Hematopoietic multipotent progenitor cell treated with erythropoietin and hydrocortisone succinate and interleukin-3 and kit ligand, for 15 days (in vitro differentiated cells): ENCODE results near the gene WNT7B.

Experiments
- DNase-seq: peaks from one replicate; pipeline ENCODE4 v3.0.0-alpha.2; 2015; ENCODE audit warnings: low spot score

The WNT7B gene

DNA sequence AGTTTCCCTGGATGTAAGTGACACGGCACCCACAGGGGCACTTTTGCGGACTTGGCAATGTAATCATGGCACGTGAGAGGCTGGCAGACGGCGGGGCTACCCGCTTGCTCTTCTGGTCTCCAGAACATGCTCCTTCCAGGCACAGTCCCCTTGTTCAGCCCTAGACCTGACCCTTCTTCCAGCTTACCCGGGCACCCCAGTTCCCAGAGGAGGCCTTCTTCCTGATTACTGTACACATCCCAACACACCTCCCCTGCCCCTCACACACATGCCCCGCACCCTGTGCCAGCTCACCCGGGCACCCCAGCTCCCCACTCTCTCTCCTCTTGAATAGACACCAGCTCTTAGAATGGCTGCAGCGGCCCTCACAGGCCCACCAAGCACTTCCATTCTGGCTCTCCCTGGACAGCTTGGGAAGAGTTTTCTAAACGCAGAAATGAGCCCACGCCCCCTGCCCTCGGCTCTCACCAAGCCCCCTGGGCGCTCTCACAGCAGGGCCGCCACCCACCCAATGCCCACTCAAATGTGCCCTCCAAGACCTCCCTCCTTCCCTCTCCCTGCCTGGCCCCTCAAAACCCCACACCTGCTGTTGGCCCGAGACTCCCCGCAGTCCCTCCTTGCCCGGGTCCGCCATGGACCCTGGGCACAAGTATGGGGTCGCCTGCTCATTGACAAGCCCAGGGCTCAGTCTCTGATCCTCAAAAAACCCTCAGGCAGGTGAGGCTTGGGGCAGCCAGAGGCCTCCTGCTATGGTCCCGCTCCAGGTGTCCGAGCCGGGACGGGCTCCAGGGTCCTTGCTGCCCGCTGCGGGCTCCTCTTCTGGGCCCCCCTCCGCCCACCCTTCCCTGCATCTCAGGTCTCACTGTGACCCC is 88.5 kb downstream of the WNT7B start:
- DNase-seq: no peak

DNA sequence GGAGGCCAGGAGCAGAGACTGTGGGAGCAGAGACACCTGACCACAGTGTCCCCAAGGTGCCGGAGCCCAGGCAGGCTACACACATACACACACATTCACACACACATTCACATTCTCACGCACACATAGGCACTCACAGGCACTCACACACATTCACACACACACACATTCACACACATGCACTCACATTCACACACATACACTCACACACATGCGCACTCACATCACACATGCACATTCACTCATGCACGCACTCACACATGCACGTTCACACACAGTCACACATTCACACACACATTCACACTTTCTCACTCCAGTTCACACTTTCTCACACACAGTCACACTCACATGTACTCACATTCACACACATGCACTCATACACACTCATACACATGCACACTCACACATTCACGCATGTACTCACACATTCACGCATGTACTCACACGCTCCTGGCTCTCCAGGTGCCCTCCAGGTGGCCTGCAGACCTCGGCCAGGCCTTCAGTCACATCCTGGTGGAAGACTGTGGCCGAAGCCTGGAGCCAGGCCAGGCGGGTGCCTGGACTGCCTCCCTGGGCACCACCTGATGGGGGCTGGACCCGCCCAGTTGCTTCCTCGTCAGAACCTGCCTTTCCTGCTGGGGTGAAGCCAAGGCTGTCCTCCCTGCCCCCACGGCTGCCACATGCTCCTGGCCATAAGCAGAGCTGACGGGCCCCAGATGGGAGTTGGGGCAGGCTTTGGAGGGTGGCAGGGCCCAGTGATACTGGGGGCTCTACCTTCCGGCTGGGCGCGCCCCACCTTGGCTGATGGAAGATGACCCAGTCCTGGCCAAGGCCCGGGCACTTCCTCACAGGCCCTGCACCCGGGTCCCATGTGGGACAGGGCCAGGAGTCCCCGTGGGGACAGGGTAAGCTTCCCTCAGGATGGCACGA is 89.5 kb downstream of the WNT7B start:
- no peak for DNase-seq

DNA sequence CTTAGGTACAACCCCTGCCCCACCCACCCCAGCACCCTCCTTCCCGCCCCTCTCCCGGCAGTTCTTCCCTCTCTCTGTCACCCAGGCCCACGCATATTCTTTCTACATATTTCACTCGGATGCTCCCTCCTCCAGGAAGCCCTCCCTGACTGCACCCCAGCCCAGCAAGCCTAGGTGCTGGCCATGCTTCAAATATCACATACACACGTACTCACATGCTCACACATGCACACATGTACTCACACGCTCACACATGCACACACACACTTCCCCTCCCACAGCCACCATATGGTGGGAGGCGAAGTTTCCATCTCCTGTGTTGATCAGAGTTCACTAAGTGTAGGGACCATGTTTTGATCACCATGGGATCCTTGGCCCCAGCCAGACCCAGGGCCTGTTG is 90.4 kb downstream of the WNT7B start:
- DNase-seq: no peak

DNA sequence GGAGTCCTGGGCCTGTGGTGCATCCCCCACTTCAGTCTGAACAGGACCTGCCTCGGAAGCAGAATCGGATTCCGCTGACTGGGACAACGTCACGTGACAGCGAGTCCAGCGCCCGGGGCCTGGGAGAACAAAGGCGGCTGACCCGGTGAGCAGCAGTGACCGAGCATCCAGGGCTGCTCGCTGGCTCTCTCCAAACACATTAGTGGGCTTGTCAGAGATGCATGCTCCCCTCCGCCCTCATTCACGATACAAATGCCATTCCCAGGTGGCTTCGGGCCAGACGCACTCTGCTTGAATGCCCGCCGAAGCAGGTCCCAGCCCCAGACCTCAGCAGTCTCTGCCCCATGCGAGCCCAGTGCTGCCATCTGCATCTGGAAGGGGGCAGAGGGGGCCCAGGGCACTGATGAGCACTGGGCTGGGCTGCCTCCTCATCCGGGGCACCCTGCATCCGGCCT is 91.0 kb downstream of the WNT7B start:
- DNase-seq: no peak

DNA sequence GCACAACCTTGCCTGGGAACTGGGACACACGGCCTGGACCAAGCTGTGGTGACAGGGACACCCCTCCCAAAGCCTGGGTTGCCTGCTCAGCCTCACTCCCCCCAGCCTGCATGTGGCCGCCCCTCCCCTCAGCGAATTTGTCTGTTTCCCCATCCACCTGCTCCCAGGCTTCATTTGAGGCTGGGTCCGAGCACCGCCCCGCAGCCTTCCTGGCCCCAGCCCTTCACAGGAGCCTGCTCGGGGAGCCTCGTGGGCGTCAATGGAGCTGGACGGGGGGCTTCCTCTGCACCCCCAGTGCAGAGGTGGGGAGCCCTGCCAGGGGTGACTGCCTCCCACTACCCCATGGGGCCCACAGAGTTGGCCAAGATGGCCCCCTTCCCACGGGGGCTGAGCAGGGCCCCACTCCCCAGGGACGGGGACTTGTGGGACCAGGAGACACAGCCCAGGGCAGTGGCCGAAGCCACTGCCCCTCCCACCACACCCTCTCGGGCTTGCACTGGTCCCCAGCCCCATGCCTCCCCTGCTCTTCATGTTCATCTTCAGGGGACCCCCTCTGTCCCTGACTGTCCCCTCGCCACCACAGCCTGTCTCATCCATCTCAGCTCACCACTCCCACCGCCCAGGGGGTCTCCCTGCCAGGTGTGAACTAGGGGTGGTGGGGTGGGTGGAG is 91.7 kb downstream of the WNT7B start:
- DNase-seq: no peak

DNA sequence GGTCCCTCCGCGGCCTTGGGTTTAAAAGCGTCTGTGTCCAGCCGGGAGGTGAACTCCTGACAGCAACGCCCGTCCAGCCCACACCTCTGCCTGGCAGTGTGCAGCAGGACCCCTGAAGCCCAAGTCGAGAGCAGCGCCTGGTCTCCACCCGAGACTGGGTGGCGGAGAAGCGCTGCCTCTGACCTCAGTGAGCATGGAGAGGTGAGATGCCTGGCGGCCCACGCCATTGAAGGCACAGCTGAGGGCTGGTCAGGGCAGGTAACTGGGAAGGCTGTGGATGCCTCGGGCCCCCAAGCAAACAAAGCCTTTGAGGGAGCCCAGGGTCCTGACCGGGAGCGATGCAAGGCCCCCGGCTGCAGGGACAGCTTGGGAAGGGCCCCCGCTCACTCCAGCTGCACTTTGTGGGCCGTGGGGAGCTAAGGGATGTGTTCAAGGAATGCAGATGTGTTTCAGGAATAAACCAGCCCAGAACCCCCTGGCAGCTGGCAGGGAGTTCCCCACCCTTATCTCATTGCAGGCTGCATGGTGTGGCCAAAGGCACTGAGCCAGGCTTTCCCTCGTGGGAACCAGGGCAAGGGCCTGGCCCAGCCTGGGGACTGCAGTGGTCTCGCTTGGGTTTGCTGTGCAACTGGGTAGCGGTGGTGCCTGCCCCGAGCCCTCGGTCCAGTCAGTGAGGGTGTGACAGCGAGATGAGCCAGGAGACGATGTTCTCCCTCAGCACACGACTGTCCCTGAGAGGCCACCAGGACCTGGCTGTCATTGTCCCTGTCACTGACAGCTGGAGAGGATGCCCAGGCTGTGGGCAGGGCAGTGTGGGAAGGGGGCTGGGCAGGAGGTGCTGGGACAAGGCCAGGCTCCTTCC is 92.5 kb downstream of the WNT7B start:
- DNase-seq: no peak

DNA sequence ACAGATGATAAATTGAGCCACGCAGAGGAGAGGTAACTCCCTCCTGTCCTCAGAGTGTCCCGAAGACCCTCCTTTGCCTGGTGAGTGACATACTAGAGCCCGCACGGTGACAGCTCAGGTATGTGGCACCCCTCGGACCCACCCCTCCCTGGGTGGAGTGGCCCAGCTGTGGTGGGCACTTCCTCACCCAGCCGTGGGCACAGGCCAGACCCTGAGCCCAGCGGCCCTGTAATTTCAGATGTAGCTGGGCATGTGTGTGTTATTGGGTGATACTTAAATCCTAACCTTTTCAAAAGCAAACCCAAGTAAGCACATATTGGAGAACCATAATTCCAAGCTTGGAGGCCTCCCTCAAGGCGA is 93.2 kb downstream of the WNT7B start:
- no peak for DNase-seq

DNA sequence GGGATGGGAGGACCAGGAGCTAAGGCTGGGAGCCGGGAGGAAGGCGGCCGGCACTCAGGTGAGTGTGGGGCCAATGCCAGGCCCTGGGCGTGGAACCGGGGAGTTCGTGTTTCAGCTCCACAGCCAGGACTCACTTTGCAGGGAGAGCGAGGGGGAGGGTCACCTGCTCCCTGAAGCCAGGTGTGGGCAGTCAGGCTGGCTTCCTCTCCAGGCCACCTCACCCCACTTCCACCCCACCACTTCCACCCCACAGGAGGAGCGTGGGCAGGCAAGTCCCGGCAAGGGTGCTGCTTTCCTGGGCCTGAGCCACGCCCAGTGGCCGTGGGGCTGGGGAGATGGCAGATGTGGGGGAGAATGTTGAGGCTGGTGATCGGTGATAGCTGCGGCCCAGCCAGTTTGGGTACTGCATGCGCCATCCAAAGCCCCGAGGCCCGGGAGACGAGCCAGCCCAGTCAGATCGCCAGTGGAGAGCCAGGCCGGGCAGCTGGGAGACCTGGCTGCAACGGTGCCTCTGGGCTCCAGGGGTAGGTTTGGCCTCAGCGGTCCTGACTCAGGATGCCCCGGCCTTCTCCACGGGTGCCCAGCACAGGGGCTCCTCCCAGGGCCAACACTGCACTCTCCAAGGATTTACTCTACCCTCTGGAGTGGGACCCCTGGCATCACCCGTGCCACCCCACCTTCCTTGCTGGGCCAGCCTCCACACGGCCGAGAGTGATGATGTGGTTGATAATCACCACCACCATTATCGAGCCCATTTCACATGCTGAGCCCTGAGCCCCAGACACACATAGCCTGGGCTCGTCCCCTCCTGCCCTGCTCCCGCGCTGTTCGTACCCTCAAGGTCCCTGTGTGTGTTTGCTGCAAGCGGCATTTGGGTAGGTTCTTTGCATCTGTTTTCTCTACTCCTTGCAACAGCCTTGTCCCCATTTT is 93.8 kb downstream of the WNT7B start:
- no peak for DNase-seq

DNA sequence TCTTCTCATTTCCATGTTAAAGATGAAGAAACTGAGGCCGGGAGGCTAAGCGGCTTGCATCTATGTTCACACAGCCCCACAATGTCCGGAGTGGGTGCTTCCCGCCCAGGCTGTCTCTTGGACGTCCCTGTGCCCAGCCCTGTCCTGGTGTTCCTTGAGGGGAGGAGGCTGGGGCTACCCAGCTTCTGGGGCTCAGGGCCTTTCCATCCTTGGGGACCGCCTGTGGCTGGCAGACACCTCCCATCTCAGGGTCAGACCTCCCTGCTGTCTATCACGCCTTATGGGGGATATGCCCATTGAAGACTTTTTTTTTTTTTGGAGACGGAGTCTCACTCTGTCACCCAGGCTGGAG is 95.5 kb downstream of the WNT7B start:
- no peak for DNase-seq

DNA sequence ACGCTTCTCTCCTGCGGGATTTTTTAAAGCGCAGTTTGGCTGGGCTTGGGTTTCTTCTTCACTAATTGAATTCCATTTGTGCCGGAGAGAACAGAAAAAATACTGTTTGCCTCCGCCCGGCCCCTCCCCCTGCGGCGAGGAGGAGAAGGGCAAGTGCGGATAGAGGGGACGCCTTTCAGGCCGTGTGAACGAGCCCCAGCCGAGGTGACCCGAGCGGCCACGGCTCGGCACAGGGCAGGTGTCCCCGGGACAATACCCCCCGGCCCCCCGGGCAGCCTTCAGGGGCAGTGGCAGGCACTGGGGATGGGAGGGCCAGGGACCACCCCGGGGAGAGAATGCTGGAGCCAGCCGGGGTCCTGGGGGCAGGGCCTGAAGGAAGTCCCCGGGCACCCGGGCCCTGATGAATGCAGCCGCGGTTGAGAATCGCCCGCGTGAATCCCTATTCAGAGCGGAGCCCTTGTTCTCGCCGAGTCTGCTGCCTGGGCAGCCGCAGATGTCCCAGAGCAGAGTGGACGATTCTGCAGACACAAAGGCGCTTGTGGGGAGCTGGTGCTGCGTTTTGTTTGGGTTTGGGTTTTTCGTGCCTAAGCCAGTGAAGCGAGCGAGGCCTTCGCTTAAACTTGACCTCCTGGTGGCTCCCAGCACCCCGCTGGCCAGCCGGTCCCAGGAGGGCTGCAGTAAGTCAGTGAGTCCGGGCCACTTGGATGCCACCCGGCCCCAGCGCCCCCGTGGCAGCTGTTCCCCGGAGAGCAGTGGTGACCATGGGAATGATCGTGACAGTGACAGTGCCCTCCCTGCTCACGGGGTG is 96.0 kb downstream of the WNT7B start:
- DNase-seq: no peak

DNA sequence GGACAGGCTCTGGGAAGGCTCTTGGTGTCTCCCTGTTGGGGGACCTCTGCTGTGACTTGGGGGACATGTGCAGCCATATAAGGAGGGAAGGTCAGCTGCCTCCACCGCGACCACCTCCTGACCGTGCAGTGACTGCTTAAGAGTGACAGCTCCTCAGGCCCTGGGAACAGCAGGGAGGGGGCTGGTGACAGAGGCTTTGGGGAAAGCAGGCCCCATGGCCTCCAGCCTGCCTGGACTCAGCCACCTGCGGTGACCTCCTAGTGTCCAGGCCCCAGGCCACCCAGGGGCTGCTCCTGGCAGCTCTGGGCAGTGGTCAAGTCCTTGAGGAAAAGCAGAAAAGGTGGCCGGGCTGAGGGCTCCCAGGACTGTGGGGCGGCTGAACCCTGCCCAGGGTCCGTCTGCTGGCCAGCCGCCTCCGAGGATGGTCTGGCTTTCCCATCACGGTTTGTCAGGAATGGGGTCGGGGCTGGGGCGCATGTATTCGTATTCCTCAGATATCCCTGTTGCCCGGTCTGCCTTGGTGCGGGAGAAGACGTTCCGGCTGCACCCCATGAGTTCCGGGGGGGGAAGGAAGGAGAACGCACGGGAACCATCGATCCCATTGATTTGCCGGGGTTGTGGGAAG is 96.8 kb downstream of the WNT7B start:
- no peak for DNase-seq

DNA sequence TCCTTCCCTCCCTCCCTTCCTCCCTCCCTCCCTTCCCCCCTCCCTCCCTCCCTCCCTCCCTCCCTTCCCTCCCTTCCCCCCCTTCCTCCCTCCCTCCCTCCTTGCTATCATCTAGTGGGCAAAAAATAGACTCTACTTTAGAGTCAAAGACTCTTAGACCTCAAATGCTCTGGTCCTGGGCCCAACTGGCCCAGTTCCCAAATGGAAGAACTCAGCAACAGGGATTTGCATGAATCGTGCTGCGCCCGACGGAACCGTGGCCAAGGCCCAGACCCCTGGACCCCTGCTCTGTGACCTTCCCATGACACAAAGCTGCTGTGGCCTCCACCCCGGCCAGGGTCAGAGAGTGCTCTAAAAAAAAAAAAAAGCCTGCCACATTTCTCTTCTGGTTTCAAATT is 97.4 kb downstream of the WNT7B start:
- DNase-seq: no peak

DNA sequence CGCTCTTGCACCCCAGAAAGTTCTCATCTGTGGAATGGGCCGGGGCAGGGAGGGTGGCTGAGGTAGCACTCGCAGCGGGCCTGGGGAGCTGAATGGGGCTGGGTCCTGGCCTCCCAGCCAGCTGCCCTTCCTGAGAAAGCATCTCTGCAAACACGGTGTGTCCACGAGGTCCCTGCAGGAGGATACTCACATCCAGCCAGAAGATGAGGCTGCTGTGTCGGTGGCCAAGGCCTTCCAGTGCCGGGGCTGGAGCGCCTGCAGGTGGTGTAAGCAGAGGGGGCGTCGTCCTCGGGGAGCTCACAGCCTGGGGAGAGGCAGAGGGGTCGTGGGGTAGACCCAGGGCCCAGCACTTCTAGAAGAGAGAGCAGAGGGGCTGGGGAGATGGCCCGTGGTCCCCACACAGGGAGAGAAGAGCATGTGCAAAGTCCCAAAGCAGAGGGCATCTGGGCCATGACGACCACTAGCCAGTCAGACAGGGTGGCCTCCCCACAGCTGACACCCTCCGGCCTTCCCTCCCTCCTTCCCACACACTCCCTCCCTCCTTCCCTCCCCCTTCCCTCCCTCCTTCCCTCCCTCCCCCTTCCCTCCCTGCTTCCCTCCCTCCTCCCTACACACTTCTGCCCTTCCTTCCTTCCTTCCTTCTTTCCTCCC is 97.9 kb downstream of the WNT7B start:
- DNase-seq: no peak

DNA sequence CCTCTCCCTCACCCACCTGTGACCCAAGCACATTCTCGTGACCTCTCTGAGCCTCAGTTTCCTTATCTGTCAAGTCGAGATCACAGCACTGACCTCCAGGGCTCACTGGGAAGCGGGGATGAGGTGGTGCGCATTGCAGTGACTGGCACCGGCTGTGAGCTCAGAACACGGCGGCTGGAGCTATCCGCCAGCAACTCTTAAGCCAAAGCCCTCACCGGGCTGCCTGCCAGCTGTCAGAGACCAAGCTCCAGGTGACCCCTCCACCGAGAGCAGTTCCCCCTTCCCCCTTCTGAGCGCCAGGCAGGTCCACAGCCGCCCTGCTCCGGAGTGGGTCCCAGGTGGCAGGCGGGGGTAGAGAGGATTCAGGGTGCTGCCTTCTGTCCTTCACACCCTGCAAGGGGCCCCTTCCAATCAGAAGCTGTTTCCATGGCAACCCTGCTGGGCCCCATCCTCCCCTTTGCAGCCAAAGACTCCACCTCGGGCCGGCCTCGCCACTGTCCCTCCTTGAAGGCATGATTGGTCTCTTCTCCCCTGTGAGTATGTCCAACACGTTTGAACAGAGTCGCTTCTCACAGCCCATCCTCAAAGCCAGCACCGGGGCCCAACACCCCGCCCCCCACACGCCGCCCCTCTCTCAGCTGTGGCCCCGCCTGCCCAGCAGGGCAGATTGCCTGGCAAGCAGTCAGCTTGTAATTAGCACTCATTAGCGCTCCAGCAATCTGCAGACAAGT is 98.7 kb downstream of the WNT7B start:
- no peak for DNase-seq

DNA sequence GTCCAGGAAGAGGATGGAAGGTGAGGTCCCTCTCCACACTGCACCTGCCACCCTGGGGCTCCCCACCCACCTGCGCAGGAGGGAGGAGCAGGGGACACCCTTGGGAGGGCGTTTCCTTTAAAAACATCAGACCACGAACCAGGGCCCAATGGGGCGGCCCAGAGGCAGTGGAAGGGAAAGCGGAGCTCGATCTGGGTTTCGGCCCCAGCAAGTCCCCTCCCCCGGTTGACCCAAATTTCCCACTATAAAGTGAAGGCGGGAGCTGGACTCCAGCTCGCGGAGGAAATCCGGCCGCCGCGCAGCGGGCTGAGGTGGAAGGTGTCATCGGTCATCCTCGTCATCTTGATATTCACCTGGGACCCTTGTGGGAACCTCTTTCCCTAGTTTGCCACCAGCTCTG is 99.3 kb downstream of the WNT7B start:
- DNase-seq: no peak

DNA sequence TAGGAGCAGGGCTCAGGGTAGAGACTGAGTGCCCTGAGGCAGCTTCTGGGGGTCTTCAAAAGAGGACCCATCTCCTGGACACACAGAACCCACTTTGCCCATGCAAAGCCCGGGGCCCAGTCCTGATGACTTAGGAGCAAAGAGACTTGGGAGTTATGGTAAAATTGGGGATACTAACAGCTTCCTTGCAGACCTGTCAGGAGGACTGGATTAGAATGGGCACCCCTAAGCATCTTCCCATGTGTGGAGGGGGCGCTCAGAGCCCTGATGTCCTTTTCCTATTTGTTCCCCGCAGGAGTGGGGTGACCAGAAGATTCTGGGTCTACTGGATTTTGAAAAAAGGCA is 100.0 kb downstream of the WNT7B start:
- no peak for DNase-seq

DNA sequence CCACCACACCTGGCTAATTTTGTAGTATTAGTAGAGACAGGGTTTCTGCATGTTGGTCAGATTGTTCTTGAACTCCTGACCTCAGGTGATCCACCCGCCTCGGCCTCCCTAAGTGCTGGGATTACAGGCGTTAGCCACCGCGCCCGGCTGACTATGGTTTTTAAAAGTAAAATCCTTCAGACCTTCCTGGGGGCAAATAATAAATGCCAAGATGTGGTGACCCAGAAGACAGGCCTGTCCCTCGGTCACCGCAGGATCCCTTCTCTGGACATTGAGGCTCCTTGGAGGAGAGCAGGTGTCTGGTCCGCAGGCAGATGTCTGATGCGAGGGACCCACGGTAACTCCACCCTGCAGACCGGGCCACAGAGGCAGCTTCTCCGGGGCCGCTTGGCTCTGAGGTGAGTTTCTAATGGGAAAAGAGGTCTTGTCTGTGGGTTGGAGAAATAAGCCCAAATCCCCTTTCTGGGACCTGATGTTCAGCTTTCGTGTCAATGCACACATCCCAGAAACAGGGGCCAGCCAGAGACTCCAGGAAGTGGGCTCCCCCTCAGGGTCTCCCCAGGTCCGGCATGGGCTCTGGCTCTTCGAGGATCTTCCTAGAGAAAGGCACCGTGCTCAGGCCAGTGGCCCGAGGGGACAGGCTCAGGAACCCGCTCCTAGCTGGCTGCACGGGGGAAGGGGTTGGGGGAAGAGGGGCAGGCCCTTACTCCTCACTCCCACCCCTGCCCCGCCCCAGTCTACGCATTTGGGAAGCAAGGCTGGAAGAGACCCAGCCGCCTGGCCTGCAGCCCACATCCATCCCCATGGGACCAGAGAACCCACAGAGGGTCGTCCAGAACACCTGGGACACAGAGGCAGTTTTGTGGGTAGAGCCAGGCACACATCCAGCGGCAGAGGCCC is 100.6 kb downstream of the WNT7B start:
- no peak for DNase-seq
